Epithelial cell of esophagus (primary cell): ENCODE measurements around the gene INO80E.
"Not testable (repeated sequence)": the region's sequence is repeated elsewhere in the genome, so short reads cannot be mapped to it uniquely, and the experiment has no call there.

Experiments used
- DNase-seq: peaks from one replicate; pipeline ENCODE4 v3.0.0; 2010; ENCODE audit warnings: low read depth
- H3K4me3 ChIP-seq: 2 replicates; pipeline ENCODE4 v1.5.1; 2011; ENCODE audit warnings: mild to moderate bottlenecking, low read length, control low read depth
- CTCF ChIP-seq: IDR thresholded peaks from 2 replicates; pipeline ENCODE4 v1.5.1; 2011; ENCODE audit warnings: low read depth, mild to moderate bottlenecking, low read length, control low read depth, inconsistent platforms; ENCODE audit not compliant: insufficient read depth; ENCODE audit errors: missing control alignments

Gene INO80E

GRCh38 chr16:29995911-29996765, at the start of gene INO80E:
INO80E (plus strand) TSS chr16:29996241; CDS start chr16:29996311, 70 bp downstream.
- H3K4me3 ChIP-seq: peak within 1 kb of the TSS; percentile 84
- DNase-seq: peak; percentile 97
- TF ChIP-seq CTCF: no peak

- no peak for DNase-seq
- no peak overlapping the region for H3K4me3 ChIP-seq
- no peak for TF ChIP-seq CTCF
Measured at GRCh38 chr16:29947897-29948296, 48.1 kb upstream of the INO80E start.

- DNase-seq: no peak
- no peak for TF ChIP-seq CTCF
- no peak overlapping the region for H3K4me3 ChIP-seq
Measured at GRCh38 chr16:29950806-29951461, 45.1 kb upstream of the INO80E start.

- H3K4me3 ChIP-seq: no peak overlapping the region
- DNase-seq: no peak
- TF ChIP-seq CTCF: no peak
Measured at GRCh38 chr16:29951625-29952365, 44.2 kb upstream of the INO80E start.

GRCh38 chr16:29958756-29959155, 37.3 kb upstream of the INO80E start:
- DNase-seq: no peak
- no peak for TF ChIP-seq CTCF
- H3K4me3 ChIP-seq: no peak overlapping the region

- DNase-seq: no peak
- H3K4me3 ChIP-seq: no peak overlapping the region
- TF ChIP-seq CTCF: no peak
Measured at GRCh38 chr16:29959293-29959692, 36.7 kb upstream of the INO80E start.

GRCh38 chr16:29959821-29960220, 36.2 kb upstream of the INO80E start:
- DNase-seq, H3K4me3 ChIP-seq: not testable (repeated sequence)
